NCI-H128 (cell line): ENCODE measurements around the gene USP22.

Experiments used
- DNase-seq: peaks from one replicate; lab custom pipeline; 2025; ENCODE audit not compliant: unreplicated experiment; lab: John Stamatoyannopoulos, UW

USP22 gene

GRCh38 chr17:20960871-20961270 lies 81.9 kb downstream of the USP22 start:
- no peak for DNase-seq

- DNase-seq = no peak
Observed at GRCh38 chr17:20955427-20956323, 87.1 kb downstream of the USP22 start.

- DNase-seq = no peak
Observed at GRCh38 chr17:20954794-20955193, 88.0 kb downstream of the USP22 start.

GRCh38 chr17:20952183-20952582 lies 90.6 kb downstream of the USP22 start:
- no peak for DNase-seq
